K562 (cell line): ENCODE measurements around the gene SMG1. TPM values are rescaled to one million over a fixed set of nuclear protein-coding genes. Genes with fewer than 3 reads are reported as not detected.
A peak's percentile ranks its signal among the peaks of the same experiment; 100 is the strongest.

Experiments
- CHD1 ChIP-seq: fragments of 200-600 bp; sonication (generic); IDR thresholded peaks from one replicate; pipeline ENCODE4 v1.6.1; 2012; ENCODE audit warnings: mild to moderate bottlenecking, moderate library complexity, low read length, inconsistent platforms
- ELF2 ChIP-seq: fragments of 250-450 bp; sonication (Bioruptor Pico); IDR thresholded peaks from 2 replicates; pipeline ENCODE4 v1.5.0; 2021; ENCODE audit warnings: mild to moderate bottlenecking
- ERF ChIP-seq: fragments of 450-650 bp; formaldehyde crosslinking; IDR thresholded peaks from 2 replicates; pipeline ENCODE4 v1.4.0; 2020; ENCODE audit warnings: mild to moderate bottlenecking, mixed read lengths
- HMG20A ChIP-seq: fragments of 450-650 bp; formaldehyde crosslinking; conservative IDR thresholded peaks from 2 replicates; pipeline ENCODE4 v1.4.0; 2020; ENCODE audit warnings: mild to moderate bottlenecking, mixed read lengths
- MTA1 ChIP-seq: fragments of 450-650 bp; IDR thresholded peaks from 2 replicates; pipeline ENCODE4 v1.6.1; 2017; ENCODE audit warnings: borderline replicate concordance
- NFXL1 ChIP-seq: fragments of 450-650 bp; formaldehyde crosslinking; IDR thresholded peaks from 2 replicates; pipeline ENCODE4 v1.4.0; 2021; ENCODE audit warnings: mild to moderate bottlenecking
- POLR2A ChIP-seq: fragments of 450-650 bp; conservative IDR thresholded peaks from 2 replicates; pipeline ENCODE4 v1.6.1; 2016
- TBL1XR1 ChIP-seq, 2 experiments: IDR thresholded peaks; 2 replicates each; pipeline ENCODE4 v1.6.1; 2012; ENCODE audit warnings: improper control_type of control experiment in 2 of 2, low read length in 2 of 2, mild to moderate bottlenecking in 1 of 2
- ZNF232 ChIP-seq: sonication (generic); formaldehyde crosslinking; IDR thresholded peaks from 2 replicates; pipeline ENCODE4 v1.8.0; 2022; ENCODE audit warnings: mild to moderate bottlenecking, missing genetic modification reagents
- polyA plus RNA-seq, 8 experiments: library from polyadenylated mRNA; depleted of rRNA in 4 of 8; stranded (reverse) in 5 of 8; unstranded in 3 of 8; fragments of >200 nt; fragmentation: Nextera tagmentation in 2 of 8; fragmentation: Illumina TruSeq in 1 of 8; extraction: Ambion mirVana in 2 of 8; extraction: Trizol in 1 of 8; gene quantifications; 2 replicates each; pipeline versions ENCODE4 v1.2.1 to v1.2.3, GENCODE V29; 2011 to 2014; ENCODE audit warnings: inconsistent platforms in 1 of 8, missing spikeins in 1 of 8
- total RNA-seq, 7 experiments: library from RNA; depleted of rRNA in 6 of 7; stranded (reverse); fragments of >200 nt in 6 of 7; fragmentation: Illumina TruSeq in 2 of 7; extraction: Trizol in 2 of 7; gene quantifications; 2 replicates each; pipeline versions ENCODE4 v1.2.1 to v1.2.3, GENCODE V29; 2011 to 2021; ENCODE audit warnings: low replicate concordance in 1 of 7
- TF ChIP-seq, protein P1 (sequence below): fragments of 250-450 bp; sonication (Bioruptor Pico); IDR thresholded peaks from 2 replicates; pipeline ENCODE4 v1.8.0; 2021; ENCODE audit warnings: moderate library complexity, mild to moderate bottlenecking, inconsistent platforms
- TF ChIP-seq, protein P2 (sequence below): sonication (generic); formaldehyde crosslinking; IDR thresholded peaks from 2 replicates; pipeline ENCODE4 v1.8.1; 2023; ENCODE audit warnings: mild to moderate bottlenecking, missing genetic modification reagents
- TF ChIP-seq, protein P3 (sequence below): IDR thresholded peaks from 3 replicates; pipeline ENCODE4 v1.6.1; 2011; ENCODE audit warnings: borderline replicate concordance, mild to moderate bottlenecking, moderate library complexity; ENCODE audit not compliant: insufficient read length; ENCODE audit errors: extremely low read depth
- TF ChIP-seq, protein P4 (sequence below): fragments of 450-650 bp; formaldehyde crosslinking; IDR thresholded peaks from 2 replicates; pipeline ENCODE4 v1.4.0; 2020; ENCODE audit warnings: mild to moderate bottlenecking, mixed read lengths

Gene SMG1
- total and polyA plus RNA-seq, 9 of the 15 experiments (the other 6 are each of a cell fraction or from before 2014, with no cell fraction given), result 3.4 to 54.8 (median 32.0) TPM

DNA sequence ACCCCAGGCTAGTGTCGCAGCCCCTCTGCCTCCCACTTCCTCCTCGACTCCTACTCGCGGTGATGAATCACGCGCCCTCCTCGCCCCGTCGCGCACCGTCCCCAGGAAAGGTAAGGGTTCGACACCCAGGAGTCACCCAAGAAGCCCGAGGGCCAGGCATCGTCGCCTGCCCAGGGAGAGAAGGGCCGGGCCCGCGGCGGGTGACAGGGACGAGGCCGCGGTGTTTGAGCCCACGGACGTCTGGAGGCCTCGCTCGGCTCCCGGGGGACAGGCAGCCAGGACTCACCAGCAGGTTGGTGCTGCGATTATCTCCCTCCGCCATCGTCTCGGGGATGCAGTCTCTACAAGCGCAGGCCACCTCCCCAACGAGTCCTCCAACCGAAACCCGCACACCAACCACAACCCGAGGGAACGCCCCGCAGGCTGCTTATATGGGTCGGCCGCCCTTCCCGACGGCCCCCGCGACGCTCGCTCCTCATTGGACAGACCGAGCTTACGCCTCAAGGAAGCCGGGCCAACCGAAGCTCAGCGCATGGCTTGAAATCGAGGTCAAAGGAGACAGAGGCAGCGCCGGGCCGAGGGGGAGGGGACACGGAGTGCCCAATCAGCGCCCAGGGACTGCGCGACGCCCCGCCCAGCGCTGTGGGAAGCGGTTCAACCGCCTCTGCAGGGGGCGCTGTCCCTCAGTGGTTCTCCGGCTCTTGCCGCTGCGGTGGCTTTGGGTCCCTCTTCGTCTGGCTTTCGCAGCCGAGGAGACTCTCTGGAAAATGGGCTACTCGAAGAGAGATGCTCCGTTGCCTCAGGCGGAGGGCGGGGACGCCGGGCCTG lies 124.8 kb downstream of the SMG1 start, which contains the start of gene ARL6IP1 (continued):
- TF ChIP-seq, protein P1, sequence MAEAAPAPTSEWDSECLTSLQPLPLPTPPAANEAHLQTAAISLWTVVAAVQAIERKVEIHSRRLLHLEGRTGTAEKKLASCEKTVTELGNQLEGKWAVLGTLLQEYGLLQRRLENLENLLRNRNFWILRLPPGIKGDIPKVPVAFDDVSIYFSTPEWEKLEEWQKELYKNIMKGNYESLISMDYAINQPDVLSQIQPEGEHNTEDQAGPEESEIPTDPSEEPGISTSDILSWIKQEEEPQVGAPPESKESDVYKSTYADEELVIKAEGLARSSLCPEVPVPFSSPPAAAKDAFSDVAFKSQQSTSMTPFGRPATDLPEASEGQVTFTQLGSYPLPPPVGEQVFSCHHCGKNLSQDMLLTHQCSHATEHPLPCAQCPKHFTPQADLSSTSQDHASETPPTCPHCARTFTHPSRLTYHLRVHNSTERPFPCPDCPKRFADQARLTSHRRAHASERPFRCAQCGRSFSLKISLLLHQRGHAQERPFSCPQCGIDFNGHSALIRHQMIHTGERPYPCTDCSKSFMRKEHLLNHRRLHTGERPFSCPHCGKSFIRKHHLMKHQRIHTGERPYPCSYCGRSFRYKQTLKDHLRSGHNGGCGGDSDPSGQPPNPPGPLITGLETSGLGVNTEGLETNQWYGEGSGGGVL (CRISPR knock-in tag), result no peak
- TF ChIP-seq POLR2A, result peak; percentile 99
- no peak for TF ChIP-seq NFXL1 (CRISPR knock-in tag)
- TF ChIP-seq ZNF232, result 0 out of 2 replicates have a peak, but pooled peaks have one; percentile 53
- TF ChIP-seq, protein P2, sequence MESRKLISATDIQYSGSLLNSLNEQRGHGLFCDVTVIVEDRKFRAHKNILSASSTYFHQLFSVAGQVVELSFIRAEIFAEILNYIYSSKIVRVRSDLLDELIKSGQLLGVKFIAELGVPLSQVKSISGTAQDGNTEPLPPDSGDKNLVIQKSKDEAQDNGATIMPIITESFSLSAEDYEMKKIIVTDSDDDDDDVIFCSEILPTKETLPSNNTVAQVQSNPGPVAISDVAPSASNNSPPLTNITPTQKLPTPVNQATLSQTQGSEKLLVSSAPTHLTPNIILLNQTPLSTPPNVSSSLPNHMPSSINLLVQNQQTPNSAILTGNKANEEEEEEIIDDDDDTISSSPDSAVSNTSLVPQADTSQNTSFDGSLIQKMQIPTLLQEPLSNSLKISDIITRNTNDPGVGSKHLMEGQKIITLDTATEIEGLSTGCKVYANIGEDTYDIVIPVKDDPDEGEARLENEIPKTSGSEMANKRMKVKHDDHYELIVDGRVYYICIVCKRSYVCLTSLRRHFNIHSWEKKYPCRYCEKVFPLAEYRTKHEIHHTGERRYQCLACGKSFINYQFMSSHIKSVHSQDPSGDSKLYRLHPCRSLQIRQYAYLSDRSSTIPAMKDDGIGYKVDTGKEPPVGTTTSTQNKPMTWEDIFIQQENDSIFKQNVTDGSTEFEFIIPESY (CRISPR knock-in tag), result peak; percentile 100
- TF ChIP-seq CHD1, result peak; percentile 84
- TF ChIP-seq, protein P3, sequence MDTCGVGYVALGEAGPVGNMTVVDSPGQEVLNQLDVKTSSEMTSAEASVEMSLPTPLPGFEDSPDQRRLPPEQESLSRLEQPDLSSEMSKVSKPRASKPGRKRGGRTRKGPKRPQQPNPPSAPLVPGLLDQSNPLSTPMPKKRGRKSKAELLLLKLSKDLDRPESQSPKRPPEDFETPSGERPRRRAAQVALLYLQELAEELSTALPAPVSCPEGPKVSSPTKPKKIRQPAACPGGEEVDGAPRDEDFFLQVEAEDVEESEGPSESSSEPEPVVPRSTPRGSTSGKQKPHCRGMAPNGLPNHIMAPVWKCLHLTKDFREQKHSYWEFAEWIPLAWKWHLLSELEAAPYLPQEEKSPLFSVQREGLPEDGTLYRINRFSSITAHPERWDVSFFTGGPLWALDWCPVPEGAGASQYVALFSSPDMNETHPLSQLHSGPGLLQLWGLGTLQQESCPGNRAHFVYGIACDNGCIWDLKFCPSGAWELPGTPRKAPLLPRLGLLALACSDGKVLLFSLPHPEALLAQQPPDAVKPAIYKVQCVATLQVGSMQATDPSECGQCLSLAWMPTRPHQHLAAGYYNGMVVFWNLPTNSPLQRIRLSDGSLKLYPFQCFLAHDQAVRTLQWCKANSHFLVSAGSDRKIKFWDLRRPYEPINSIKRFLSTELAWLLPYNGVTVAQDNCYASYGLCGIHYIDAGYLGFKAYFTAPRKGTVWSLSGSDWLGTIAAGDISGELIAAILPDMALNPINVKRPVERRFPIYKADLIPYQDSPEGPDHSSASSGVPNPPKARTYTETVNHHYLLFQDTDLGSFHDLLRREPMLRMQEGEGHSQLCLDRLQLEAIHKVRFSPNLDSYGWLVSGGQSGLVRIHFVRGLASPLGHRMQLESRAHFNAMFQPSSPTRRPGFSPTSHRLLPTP, result no peak
- TF ChIP-seq HMG20A (CRISPR knock-in tag), result no peak
- TF ChIP-seq ERF (CRISPR knock-in tag), result no peak; the same call in 1 of the 2 replicates
- TF ChIP-seq, protein P4, sequence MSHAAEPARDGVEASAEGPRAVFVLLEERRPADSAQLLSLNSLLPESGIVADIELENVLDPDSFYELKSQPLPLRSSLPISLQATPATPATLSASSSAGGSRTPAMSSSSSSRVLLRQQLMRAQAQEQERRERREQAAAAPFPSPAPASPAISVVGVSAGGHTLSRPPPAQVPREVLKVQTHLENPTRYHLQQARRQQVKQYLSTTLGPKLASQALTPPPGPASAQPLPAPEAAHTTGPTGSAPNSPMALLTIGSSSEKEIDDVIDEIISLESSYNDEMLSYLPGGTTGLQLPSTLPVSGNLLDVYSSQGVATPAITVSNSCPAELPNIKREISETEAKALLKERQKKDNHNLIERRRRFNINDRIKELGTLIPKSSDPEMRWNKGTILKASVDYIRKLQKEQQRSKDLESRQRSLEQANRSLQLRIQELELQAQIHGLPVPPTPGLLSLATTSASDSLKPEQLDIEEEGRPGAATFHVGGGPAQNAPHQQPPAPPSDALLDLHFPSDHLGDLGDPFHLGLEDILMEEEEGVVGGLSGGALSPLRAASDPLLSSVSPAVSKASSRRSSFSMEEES (CRISPR knock-in tag), result no peak
- 0 out of 2 replicates have a peak, but pooled peaks have one; percentile 23 for TF ChIP-seq ELF2
- no peak; a peak in 1 of 4 replicates for TF ChIP-seq TBL1XR1 (IDR thresholded peaks at IDR 0.05; ENCODE audit: low read length in 2 of 2)
- no peak for TF ChIP-seq MTA1
